ENCODE measurements around the gene PABPN1.

DNA sequence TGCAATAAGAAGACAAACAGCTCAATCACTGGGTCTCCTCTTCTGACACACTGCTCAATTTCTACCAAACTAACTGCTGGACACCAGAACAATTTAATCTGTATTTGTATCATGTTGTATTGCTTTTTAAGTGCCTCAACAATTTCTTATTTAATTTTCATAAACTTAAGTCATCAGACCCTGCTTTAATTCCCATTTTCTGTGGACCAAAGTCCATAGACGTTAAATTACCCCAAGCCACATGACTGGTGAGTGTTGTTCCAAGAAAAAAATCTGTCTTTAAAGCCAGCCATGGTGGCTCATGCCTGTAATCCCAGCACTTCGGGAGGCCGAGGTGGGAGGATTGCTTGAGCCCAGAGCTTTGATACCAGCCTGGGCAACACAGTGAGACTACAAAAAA, 44.1 kb upstream of the PABPN1 start:
- TF ChIP-seq, protein P1, sequence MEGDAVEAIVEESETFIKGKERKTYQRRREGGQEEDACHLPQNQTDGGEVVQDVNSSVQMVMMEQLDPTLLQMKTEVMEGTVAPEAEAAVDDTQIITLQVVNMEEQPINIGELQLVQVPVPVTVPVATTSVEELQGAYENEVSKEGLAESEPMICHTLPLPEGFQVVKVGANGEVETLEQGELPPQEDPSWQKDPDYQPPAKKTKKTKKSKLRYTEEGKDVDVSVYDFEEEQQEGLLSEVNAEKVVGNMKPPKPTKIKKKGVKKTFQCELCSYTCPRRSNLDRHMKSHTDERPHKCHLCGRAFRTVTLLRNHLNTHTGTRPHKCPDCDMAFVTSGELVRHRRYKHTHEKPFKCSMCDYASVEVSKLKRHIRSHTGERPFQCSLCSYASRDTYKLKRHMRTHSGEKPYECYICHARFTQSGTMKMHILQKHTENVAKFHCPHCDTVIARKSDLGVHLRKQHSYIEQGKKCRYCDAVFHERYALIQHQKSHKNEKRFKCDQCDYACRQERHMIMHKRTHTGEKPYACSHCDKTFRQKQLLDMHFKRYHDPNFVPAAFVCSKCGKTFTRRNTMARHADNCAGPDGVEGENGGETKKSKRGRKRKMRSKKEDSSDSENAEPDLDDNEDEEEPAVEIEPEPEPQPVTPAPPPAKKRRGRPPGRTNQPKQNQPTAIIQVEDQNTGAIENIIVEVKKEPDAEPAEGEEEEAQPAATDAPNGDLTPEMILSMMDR (IDR thresholded peaks at IDR 0.05; ENCODE audit: insufficient read depth, low read depth, low read length), result no peak
- TF ChIP-seq EZH2 (IDR thresholded peaks at IDR 0.05; ENCODE audit: insufficient read depth, low read length), result no peak
